ENCODE measurements around the gene CMSS1. TPM values are rescaled to one million over a fixed set of nuclear protein-coding genes. Genes with fewer than 3 reads are reported as not detected.
A peak's percentile ranks its signal among the peaks of the same experiment; 100 is the strongest.

CMSS1 gene
- polyA plus RNA-seq, 1 of the 3 experiments (the other 2 are of a cell fraction) = 9.1 TPM

DNA sequence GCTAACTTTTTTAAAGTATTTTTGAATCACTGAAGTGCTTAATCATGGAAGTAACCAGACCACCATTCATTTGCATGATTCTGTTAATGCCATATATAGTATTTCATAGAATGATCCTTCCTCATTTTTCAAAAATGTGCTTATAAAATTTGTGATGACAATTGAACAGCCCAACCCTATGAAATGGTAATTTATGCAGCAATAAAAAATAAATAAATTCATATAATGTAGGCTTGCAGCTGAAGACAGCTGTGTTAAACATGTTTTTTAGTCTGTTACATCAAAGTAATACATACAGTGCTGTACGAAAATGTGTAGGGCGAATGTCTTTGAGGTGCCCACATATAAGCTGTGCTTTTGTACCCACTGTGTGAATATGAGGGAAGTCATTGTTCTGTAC, 165.0 kb downstream of the CMSS1 start:
- Histone ChIP-seq H3K4me2 (no peak overlapping the region), H3K9me2 (no peaks in the 10 kb centered on the region), H3K36me3 (replicated peaks in 1 of 2; ENCODE audit: control insufficient read depth in 1 of 2, insufficient read depth in 2 of 2, low read length in 1 of 2) (no peaks in the 10 kb centered on the region), H3F3A (replicated peaks; ENCODE audit: insufficient read depth) (no peaks in the 10 kb centered on the region), H3K79me2 (ENCODE audit: insufficient read depth) (no peaks in the 10 kb centered on the region), H3K9me3 (no peaks in the 10 kb centered on the region), H3K27me3 (ENCODE audit: insufficient read depth) (no peaks in the 10 kb centered on the region), H2AFZ (ENCODE audit: low read depth) (no peak overlapping the region), H3K9ac (no peak overlapping the region), H3K27ac (ENCODE audit: low read depth in 2 of 2, low read length in 1 of 2) (no peak overlapping the region), H3K4me3 (ENCODE audit: low read depth in 2 of 2, low read length in 1 of 2) (no peak overlapping the region), H3K4me1 (ENCODE audit: control insufficient read depth in 1 of 2, insufficient read depth in 2 of 2, low read depth in 1 of 2, low read length in 1 of 2) (no peaks in the 10 kb centered on the region), H4K20me1 (ENCODE audit: insufficient read depth) (no peaks in the 10 kb centered on the region)
- DNase-seq = no peak
- ChIA-PET POLR2A (no interaction called here), CTCF (no interaction called here)
- TF ChIP-seq GATA2 (CRISPR knock-in tag; IDR thresholded peaks at IDR 0.05) = no peak
- TF ChIP-seq YY1 (IDR thresholded peaks at IDR 0.05; ENCODE audit: low read depth) = no peak
- no peak for TF ChIP-seq EP300 (IDR thresholded peaks at IDR 0.05; ENCODE audit: borderline replicate concordance in 1 of 2, low read depth in 1 of 2, low read length in 1 of 2)
- TF ChIP-seq TCF12 (IDR thresholded peaks at IDR 0.05) = no peak
- no peak for TF ChIP-seq NFIC (IDR thresholded peaks at IDR 0.05; ENCODE audit: borderline replicate concordance)
- no peak for TF ChIP-seq CHD2 (IDR thresholded peaks at IDR 0.05; ENCODE audit: low read length, partially characterized antibody)
- TF ChIP-seq MEF2A (IDR thresholded peaks at IDR 0.05; ENCODE audit: borderline replicate concordance, low read depth) = no peak
- no peak for TF ChIP-seq RCOR1 (IDR thresholded peaks at IDR 0.05; ENCODE audit: low read length)
- TF ChIP-seq, protein P1, sequence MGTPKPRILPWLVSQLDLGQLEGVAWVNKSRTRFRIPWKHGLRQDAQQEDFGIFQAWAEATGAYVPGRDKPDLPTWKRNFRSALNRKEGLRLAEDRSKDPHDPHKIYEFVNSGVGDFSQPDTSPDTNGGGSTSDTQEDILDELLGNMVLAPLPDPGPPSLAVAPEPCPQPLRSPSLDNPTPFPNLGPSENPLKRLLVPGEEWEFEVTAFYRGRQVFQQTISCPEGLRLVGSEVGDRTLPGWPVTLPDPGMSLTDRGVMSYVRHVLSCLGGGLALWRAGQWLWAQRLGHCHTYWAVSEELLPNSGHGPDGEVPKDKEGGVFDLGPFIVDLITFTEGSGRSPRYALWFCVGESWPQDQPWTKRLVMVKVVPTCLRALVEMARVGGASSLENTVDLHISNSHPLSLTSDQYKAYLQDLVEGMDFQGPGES (IDR thresholded peaks at IDR 0.05; ENCODE audit: low read depth, low read length) = no peak
- no peak for TF ChIP-seq RFX5 (IDR thresholded peaks at IDR 0.05; ENCODE audit: low read length)
- no peak for TF ChIP-seq POLR2AphosphoS5 (IDR thresholded peaks at IDR 0.05; ENCODE audit: low read depth, low read length)
- no peak for TF ChIP-seq FOSL2 (IDR thresholded peaks at IDR 0.05; ENCODE audit: borderline replicate concordance, low read depth)
- TF ChIP-seq SMC3 (IDR thresholded peaks at IDR 0.05; ENCODE audit: low read depth, low read length) = no peak
- 92% methylated on average over 2 of the region's 2 CpGs for WGBS (ENCODE audit: low lambda C conversion rate)

DNA sequence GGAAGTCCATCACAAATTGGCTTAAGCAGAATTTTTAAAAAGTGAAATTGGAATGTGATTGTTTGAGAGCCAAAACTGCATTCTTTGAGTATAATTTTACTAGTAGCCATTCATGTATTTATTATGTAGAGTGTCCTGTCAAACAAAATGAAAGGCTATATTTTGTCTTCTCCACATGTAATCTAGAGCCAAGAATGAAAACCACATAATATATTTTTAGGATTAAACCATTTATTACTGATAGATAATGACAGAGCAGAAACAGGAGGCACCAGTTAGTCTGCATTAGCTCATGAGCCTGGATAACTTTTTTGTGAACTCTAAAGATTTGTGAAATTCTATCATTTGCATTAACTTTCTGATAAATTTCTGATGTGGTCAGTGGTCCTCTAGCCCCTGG, 166.5 kb downstream of the CMSS1 start:
- Histone ChIP-seq H3K27ac (ENCODE audit: low read depth in 2 of 2, low read length in 1 of 2) (peak overlapping the region in 1 of 2 experiments; percentile 40; a peak in 2 of 4 replicates), H3F3A (replicated peaks; ENCODE audit: insufficient read depth) (no peaks in the 10 kb centered on the region), H3K4me3 (ENCODE audit: low read depth in 2 of 2, low read length in 1 of 2) (no peak overlapping the region), H3K9me2 (no peaks in the 10 kb centered on the region), H3K4me1 (ENCODE audit: control insufficient read depth in 1 of 2, insufficient read depth in 2 of 2, low read depth in 1 of 2, low read length in 1 of 2) (no peaks in the 10 kb centered on the region), H3K79me2 (ENCODE audit: insufficient read depth) (no peaks in the 10 kb centered on the region), H3K4me2 (peak overlapping the region; percentile 3; the same call in 1 of the 2 replicates), H3K36me3 (replicated peaks in 1 of 2; ENCODE audit: control insufficient read depth in 1 of 2, insufficient read depth in 2 of 2, low read length in 1 of 2) (no peaks in the 10 kb centered on the region), H4K20me1 (ENCODE audit: insufficient read depth) (no peaks in the 10 kb centered on the region), H2AFZ (ENCODE audit: low read depth) (no peak overlapping the region), H3K9ac (no peak overlapping the region), H3K27me3 (ENCODE audit: insufficient read depth) (no peaks in the 10 kb centered on the region), H3K9me3 (no peaks in the 10 kb centered on the region)
- DNase-seq = no peak
- ChIA-PET CTCF (interaction anchor here (0.7 kb wide), 3 partner anchors 141 to 270 kb away, joined by 3 to 4 read pairs (median 3); no protein-coding TSS in a partner anchor), POLR2A (no interaction called here)
- TF ChIP-seq RXRA (IDR thresholded peaks at IDR 0.05; ENCODE audit: borderline replicate concordance, low read depth) (peak; percentile 33; the same call in 1 of the 2 replicates), RFX5 (IDR thresholded peaks at IDR 0.05; ENCODE audit: low read length) (no peak), JUND (IDR thresholded peaks at IDR 0.05) (peak; percentile 46), EZH2phosphoT487 (IDR thresholded peaks at IDR 0.05; ENCODE audit: borderline replicate concordance, low read depth) (no peak), RAD21 (IDR thresholded peaks at IDR 0.05; ENCODE audit: low read length) (no peak), SIN3A (IDR thresholded peaks at IDR 0.05; ENCODE audit: borderline replicate concordance, low read depth, low read length) (no peak), GATA2 (CRISPR knock-in tag; IDR thresholded peaks at IDR 0.05) (no peak), TAF1 (IDR thresholded peaks at IDR 0.05; ENCODE audit: borderline replicate concordance, low read depth, low read length) (no peak), GABPA (IDR thresholded peaks at IDR 0.05; ENCODE audit: low read depth) (no peak), NRF1 (IDR thresholded peaks at IDR 0.05; ENCODE audit: low read depth, low read length) (no peak), EP300 (IDR thresholded peaks at IDR 0.05; ENCODE audit: borderline replicate concordance in 1 of 2, low read depth in 1 of 2, low read length in 1 of 2) (peak; percentile 39 to 85; a peak in 3 of 4 replicates), POLR2AphosphoS5 (IDR thresholded peaks at IDR 0.05; ENCODE audit: low read depth, low read length) (peak; percentile 33; the same call in 1 of the 2 replicates), RCOR1 (IDR thresholded peaks at IDR 0.05; ENCODE audit: low read length) (no peak), TEAD4 (IDR thresholded peaks at IDR 0.05; ENCODE audit: borderline replicate concordance, insufficient read depth) (peak; percentile 63; the same call in 1 of the 2 replicates), FOSL2 (IDR thresholded peaks at IDR 0.05; ENCODE audit: borderline replicate concordance, low read depth) (no peak)
- TF ChIP-seq, protein P2, sequence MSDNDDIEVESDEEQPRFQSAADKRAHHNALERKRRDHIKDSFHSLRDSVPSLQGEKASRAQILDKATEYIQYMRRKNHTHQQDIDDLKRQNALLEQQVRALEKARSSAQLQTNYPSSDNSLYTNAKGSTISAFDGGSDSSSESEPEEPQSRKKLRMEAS (IDR thresholded peaks at IDR 0.05; ENCODE audit: low read depth) = no peak
- TF ChIP-seq, protein P3, sequence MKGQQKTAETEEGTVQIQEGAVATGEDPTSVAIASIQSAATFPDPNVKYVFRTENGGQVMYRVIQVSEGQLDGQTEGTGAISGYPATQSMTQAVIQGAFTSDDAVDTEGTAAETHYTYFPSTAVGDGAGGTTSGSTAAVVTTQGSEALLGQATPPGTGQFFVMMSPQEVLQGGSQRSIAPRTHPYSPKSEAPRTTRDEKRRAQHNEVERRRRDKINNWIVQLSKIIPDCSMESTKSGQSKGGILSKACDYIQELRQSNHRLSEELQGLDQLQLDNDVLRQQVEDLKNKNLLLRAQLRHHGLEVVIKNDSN (IDR thresholded peaks at IDR 0.05; ENCODE audit: borderline replicate concordance, low read depth) = no peak
- TF ChIP-seq, protein P4, sequence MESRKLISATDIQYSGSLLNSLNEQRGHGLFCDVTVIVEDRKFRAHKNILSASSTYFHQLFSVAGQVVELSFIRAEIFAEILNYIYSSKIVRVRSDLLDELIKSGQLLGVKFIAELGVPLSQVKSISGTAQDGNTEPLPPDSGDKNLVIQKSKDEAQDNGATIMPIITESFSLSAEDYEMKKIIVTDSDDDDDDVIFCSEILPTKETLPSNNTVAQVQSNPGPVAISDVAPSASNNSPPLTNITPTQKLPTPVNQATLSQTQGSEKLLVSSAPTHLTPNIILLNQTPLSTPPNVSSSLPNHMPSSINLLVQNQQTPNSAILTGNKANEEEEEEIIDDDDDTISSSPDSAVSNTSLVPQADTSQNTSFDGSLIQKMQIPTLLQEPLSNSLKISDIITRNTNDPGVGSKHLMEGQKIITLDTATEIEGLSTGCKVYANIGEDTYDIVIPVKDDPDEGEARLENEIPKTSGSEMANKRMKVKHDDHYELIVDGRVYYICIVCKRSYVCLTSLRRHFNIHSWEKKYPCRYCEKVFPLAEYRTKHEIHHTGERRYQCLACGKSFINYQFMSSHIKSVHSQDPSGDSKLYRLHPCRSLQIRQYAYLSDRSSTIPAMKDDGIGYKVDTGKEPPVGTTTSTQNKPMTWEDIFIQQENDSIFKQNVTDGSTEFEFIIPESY (IDR thresholded peaks at IDR 0.05; ENCODE audit: borderline replicate concordance, low read depth) = no peak

Data from SK-N-SH (cell line).